ENCODE data around the gene CAMK2G. TPM values are rescaled to one million over a fixed set of nuclear protein-coding genes. Genes with fewer than 3 reads are reported as not detected.

CAMK2G gene
- total and polyA plus RNA-seq, 4 donors = 6.8 to 18.3 (median 9.9) TPM

DNA sequence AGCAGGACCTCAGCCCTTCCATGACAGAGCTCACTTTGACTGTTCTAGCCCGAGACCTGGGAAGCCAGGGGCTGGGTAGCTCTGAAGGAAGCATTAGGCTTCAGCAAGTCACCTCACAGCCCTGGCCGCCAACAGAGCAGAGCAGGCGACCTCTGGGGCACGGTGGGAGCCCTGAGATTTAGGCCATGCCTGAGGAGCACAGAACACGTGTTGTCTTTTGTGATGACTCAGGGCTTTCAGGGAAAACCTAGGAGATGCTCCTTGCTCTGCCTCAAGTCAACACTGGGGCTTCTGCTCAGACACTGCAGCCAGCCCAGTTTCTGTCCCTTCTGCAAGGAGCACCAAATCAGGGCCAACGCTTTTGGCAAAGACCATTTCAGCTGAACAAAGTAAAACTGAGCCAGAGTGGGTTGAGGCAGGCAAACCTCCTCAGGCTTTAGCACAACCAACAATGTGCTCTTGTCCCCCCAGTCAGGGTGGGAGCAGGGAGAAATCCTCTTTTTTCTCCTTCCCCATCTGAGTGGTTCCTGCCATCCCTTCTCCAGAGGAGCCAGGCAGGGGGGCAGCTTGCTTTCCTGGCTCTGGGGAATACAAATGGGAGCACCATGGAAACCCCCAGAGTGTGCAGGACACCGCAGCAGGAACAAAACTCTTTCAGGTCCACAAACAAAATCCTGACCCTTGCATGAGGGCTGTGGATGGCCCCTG is 14.4 kb downstream of the CAMK2G start (continued):
- TF ChIP-seq HNF4G (IDR thresholded peaks at IDR 0.05) (no peak), FOXA2 (IDR thresholded peaks at IDR 0.05) (no peak), SP1 (IDR thresholded peaks at IDR 0.05) (no peak)
- TF ChIP-seq, protein P1, sequence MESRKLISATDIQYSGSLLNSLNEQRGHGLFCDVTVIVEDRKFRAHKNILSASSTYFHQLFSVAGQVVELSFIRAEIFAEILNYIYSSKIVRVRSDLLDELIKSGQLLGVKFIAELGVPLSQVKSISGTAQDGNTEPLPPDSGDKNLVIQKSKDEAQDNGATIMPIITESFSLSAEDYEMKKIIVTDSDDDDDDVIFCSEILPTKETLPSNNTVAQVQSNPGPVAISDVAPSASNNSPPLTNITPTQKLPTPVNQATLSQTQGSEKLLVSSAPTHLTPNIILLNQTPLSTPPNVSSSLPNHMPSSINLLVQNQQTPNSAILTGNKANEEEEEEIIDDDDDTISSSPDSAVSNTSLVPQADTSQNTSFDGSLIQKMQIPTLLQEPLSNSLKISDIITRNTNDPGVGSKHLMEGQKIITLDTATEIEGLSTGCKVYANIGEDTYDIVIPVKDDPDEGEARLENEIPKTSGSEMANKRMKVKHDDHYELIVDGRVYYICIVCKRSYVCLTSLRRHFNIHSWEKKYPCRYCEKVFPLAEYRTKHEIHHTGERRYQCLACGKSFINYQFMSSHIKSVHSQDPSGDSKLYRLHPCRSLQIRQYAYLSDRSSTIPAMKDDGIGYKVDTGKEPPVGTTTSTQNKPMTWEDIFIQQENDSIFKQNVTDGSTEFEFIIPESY (IDR thresholded peaks at IDR 0.05) = no peak

DNA sequence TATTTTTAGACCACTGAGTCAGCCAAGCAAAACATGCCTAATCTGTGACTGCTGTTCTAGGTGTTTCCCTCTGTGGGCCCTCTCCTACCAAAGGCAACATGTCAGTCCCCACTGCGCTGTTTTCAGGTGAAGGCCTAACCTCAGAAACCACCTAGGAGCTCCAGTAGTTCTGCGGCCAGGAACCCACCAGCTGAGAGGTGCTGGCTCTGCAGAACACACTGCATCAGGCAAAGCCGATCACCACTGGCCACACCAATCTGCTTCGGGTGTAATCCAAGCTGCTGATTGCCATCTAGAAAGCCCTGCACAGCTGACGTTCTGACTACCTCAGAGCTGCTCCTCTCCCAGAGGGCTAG is 14.9 kb downstream of the CAMK2G start:
- DNase-seq (ENCODE audit: low spot score) = no peak
- no peaks in the 10 kb centered on the region for H3K27me3 ChIP-seq (ENCODE audit: control insufficient read depth in 4 of 4, insufficient read depth in 4 of 4, low read length in 3 of 4)
- no peak overlapping the region for H3K27ac ChIP-seq (ENCODE audit: low read depth in 1 of 2, low read length in 2 of 2)
- no peaks in the 10 kb centered on the region for H3K9me3 ChIP-seq (ENCODE audit: control insufficient read depth in 4 of 4, low read length in 3 of 4)
- TF ChIP-seq, protein P1 (IDR thresholded peaks at IDR 0.05) = no peak
- TF ChIP-seq RAD21 (IDR thresholded peaks at IDR 0.05) (no peak), NR2F2 (IDR thresholded peaks at IDR 0.05) (no peak), SP1 (IDR thresholded peaks at IDR 0.05) (no peak), HNF4G (IDR thresholded peaks at IDR 0.05) (no peak), GABPA (IDR thresholded peaks at IDR 0.05 in 1 of 2, conservative IDR thresholded peaks at IDR 0.05 in 1 of 2) (no peak), EGR1 (IDR thresholded peaks at IDR 0.05; ENCODE audit: low read depth in 2 of 2) (no peak), JUND (IDR thresholded peaks at IDR 0.05) (no peak), YY1 (IDR thresholded peaks at IDR 0.05) (no peak)
- TF ChIP-seq, protein P2, sequence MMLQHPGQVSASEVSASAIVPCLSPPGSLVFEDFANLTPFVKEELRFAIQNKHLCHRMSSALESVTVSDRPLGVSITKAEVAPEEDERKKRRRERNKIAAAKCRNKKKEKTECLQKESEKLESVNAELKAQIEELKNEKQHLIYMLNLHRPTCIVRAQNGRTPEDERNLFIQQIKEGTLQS (IDR thresholded peaks at IDR 0.05) = no peak
- TF ChIP-seq, protein P3, sequence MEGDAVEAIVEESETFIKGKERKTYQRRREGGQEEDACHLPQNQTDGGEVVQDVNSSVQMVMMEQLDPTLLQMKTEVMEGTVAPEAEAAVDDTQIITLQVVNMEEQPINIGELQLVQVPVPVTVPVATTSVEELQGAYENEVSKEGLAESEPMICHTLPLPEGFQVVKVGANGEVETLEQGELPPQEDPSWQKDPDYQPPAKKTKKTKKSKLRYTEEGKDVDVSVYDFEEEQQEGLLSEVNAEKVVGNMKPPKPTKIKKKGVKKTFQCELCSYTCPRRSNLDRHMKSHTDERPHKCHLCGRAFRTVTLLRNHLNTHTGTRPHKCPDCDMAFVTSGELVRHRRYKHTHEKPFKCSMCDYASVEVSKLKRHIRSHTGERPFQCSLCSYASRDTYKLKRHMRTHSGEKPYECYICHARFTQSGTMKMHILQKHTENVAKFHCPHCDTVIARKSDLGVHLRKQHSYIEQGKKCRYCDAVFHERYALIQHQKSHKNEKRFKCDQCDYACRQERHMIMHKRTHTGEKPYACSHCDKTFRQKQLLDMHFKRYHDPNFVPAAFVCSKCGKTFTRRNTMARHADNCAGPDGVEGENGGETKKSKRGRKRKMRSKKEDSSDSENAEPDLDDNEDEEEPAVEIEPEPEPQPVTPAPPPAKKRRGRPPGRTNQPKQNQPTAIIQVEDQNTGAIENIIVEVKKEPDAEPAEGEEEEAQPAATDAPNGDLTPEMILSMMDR (IDR thresholded peaks at IDR 0.05; ENCODE audit: low read depth, low read length, missing input control) = no peak
- TF ChIP-seq, protein P4, sequence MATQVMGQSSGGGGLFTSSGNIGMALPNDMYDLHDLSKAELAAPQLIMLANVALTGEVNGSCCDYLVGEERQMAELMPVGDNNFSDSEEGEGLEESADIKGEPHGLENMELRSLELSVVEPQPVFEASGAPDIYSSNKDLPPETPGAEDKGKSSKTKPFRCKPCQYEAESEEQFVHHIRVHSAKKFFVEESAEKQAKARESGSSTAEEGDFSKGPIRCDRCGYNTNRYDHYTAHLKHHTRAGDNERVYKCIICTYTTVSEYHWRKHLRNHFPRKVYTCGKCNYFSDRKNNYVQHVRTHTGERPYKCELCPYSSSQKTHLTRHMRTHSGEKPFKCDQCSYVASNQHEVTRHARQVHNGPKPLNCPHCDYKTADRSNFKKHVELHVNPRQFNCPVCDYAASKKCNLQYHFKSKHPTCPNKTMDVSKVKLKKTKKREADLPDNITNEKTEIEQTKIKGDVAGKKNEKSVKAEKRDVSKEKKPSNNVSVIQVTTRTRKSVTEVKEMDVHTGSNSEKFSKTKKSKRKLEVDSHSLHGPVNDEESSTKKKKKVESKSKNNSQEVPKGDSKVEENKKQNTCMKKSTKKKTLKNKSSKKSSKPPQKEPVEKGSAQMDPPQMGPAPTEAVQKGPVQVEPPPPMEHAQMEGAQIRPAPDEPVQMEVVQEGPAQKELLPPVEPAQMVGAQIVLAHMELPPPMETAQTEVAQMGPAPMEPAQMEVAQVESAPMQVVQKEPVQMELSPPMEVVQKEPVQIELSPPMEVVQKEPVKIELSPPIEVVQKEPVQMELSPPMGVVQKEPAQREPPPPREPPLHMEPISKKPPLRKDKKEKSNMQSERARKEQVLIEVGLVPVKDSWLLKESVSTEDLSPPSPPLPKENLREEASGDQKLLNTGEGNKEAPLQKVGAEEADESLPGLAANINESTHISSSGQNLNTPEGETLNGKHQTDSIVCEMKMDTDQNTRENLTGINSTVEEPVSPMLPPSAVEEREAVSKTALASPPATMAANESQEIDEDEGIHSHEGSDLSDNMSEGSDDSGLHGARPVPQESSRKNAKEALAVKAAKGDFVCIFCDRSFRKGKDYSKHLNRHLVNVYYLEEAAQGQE (IDR thresholded peaks at IDR 0.05) = no peak
- H3K4me1 ChIP-seq (ENCODE audit: control insufficient read depth in 4 of 4, insufficient read depth in 4 of 4, low read length in 3 of 4) = peaks cover 2 to 13% (median 9%) of the 10 kb centered on the region in 4 donors
- H3K9ac ChIP-seq (ENCODE audit: low read depth in 1 of 2, low read length in 2 of 2) = no peak overlapping the region
- WGBS = 92% methylated on average over 5 of the region's 5 CpGs
- H3K36me3 ChIP-seq (ENCODE audit: control insufficient read depth in 4 of 4, insufficient read depth in 3 of 4, low read depth in 1 of 4, low read length in 3 of 4) = peaks cover 0 to 19% (median 6%) of the 10 kb centered on the region in 4 donors
- H3K4me3 ChIP-seq (ENCODE audit: low read depth in 1 of 3, low read length in 3 of 3) = no peak overlapping the region
